Osteoblast (primary cell): ENCODE results near the gene SPP2. TPM values are rescaled to one million over a fixed set of nuclear protein-coding genes. Genes with fewer than 3 reads are reported as not detected.

ENCODE experiments used
- DNase-seq: peaks from one replicate; pipeline ENCODE4 v3.0.0; 2011; ENCODE audit warnings: low spot score, mixed read lengths; ENCODE audit not compliant: insufficient read length; ENCODE audit errors: missing footprints
- H2AFZ ChIP-seq: 2 replicates; pipeline ENCODE4 v1.6.0; 2011; ENCODE audit warnings: mild to moderate bottlenecking, low read length
- H3K27ac ChIP-seq: 2 replicates; pipeline ENCODE4 v1.5.1; 2011; ENCODE audit warnings: mild to moderate bottlenecking, low read depth, low read length, moderate library complexity
- H3K27me3 ChIP-seq: 2 replicates; pipeline ENCODE4 v1.6.0; 2012; ENCODE audit warnings: mild to moderate bottlenecking, control low read depth, inconsistent platforms, low read length, moderate library complexity; ENCODE audit not compliant: insufficient read depth
- H3K36me3 ChIP-seq: 2 replicates; pipeline ENCODE4 v1.5.1; 2011; ENCODE audit warnings: mild to moderate bottlenecking, low read length, control low read depth, moderate library complexity; ENCODE audit not compliant: insufficient read depth
- H3K4me1 ChIP-seq: 2 replicates; pipeline ENCODE4 v1.5.1; 2011; ENCODE audit warnings: mild to moderate bottlenecking, low read length, control low read depth, moderate library complexity; ENCODE audit not compliant: insufficient read depth
- H3K4me2 ChIP-seq: 2 replicates; pipeline ENCODE4 v1.6.0; 2011; ENCODE audit warnings: mild to moderate bottlenecking, low read length; ENCODE audit not compliant: insufficient read depth
- H3K4me3 ChIP-seq: fragments of 200-600 bp; sonication (generic); 3 replicates; pipeline ENCODE4 v1.5.1; 2012; ENCODE audit warnings: mild to moderate bottlenecking, low read length, inconsistent platforms; ENCODE audit not compliant: insufficient read depth
- H3K79me2 ChIP-seq: 2 replicates; pipeline ENCODE4 v1.6.0; 2012; ENCODE audit warnings: mild to moderate bottlenecking, low read length, control low read depth, inconsistent platforms; ENCODE audit not compliant: insufficient read depth
- H3K9me3 ChIP-seq: 2 replicates; pipeline ENCODE4 v1.5.1; 2011; ENCODE audit warnings: low read depth, low read length, control low read depth
- H4K20me1 ChIP-seq: 2 replicates; pipeline ENCODE4 v1.6.0; 2012; ENCODE audit warnings: mild to moderate bottlenecking, low read length, control low read depth; ENCODE audit not compliant: insufficient read depth
- total RNA-seq: library from RNA; depleted of rRNA; stranded (reverse); fragments of >200 nt; gene quantifications from 2 replicates; pipeline ENCODE4 v1.2.3, GENCODE V29; 2012
- TF ChIP-seq, protein P1 (sequence below): IDR thresholded peaks from 2 replicates; pipeline ENCODE4 v1.5.1; 2011; ENCODE audit warnings: mild to moderate bottlenecking, low read depth, low read length, moderate library complexity; ENCODE audit errors: extremely low read depth

SPP2 gene
- total RNA-seq, 1 donor, result not detected

DNA sequence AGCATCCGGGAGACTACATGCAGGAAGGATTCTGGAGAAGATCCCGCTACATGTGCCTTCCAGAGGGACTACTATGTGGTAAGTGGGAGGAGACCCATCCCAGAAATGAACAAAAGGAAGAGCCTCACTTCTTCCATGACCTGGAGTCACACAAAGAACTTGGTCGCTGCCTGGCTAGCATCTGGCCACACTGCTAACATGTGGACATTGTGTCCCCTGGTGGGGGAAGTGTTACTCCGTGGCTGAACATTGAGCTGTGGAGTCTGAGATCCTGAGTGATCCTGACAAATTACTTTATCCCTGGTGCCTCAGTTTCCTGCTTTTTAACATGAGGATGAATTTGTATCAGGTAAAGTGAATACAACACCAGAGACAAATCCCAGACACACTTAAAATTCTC, 8.4 kb downstream of the SPP2 start:
- no peaks in the 10 kb centered on the region for H3K36me3 ChIP-seq
- no peak overlapping the region for H3K27ac ChIP-seq
- H3K4me3 ChIP-seq, result no peak overlapping the region
- no peak overlapping the region for H3K4me2 ChIP-seq
- H3K27me3 ChIP-seq, result peaks cover 12% of the 10 kb centered on the region
- no peaks in the 10 kb centered on the region for H3K9me3 ChIP-seq
- H3K4me1 ChIP-seq, result no peaks in the 10 kb centered on the region
- no peak for DNase-seq
- no peaks in the 10 kb centered on the region for H4K20me1 ChIP-seq
- TF ChIP-seq, protein P1, sequence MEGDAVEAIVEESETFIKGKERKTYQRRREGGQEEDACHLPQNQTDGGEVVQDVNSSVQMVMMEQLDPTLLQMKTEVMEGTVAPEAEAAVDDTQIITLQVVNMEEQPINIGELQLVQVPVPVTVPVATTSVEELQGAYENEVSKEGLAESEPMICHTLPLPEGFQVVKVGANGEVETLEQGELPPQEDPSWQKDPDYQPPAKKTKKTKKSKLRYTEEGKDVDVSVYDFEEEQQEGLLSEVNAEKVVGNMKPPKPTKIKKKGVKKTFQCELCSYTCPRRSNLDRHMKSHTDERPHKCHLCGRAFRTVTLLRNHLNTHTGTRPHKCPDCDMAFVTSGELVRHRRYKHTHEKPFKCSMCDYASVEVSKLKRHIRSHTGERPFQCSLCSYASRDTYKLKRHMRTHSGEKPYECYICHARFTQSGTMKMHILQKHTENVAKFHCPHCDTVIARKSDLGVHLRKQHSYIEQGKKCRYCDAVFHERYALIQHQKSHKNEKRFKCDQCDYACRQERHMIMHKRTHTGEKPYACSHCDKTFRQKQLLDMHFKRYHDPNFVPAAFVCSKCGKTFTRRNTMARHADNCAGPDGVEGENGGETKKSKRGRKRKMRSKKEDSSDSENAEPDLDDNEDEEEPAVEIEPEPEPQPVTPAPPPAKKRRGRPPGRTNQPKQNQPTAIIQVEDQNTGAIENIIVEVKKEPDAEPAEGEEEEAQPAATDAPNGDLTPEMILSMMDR, result no peak
- H3K79me2 ChIP-seq, result no peaks in the 10 kb centered on the region
- no peak overlapping the region for H2AFZ ChIP-seq

DNA sequence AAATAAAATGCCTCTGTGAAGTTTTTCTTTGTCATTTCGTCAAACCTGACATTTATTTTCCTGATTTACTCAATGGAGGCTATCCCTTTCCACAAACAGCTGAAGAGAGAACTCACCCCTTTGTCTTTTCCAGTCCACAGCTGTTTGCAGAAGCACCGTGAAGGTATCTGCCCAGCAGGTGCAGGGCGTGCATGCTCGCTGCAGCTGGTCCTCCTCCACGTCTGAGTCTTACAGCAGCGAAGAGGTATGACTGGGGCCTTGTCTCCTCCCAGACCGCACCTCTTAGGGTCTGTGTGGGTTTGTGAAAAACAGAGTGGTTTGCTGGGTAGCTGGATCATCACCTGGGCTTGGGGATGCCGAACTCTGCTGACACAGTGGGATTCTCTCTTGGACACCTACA, 9.7 kb downstream of the SPP2 start:
- H4K20me1 ChIP-seq, result no peaks in the 10 kb centered on the region

DNA sequence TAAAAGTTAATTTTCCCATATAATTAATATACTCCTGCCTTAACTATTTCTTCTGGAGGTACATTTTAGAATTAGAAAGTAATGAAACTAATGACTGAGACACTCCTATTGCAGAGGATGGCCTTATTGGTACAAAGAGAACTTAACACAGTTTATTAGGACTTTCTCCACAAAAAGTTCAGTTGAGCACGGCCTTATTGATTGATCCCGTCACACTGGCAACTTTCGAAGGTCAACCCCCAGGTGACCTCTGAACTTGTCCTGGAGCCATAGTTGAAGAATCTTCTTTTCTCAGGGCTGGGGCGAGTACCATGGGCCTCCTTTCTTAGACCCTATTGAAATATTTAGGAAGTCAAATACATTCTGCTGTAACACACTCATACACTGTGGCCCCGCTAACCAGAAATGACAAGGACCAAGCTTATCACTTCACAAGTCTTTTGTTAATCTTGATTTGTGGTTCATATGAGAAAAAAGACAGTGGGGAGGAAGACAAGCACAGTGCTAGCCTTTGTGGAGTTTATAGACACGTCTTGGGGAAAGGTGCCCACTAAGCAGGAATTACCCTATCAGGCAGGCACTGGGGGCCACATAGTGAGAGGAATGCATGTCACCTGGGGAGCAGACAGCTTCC, 11.2 kb downstream of the SPP2 start:
- Histone ChIP-seq H3K36me3 (no peaks in the 10 kb centered on the region), H3K4me1 (no peaks in the 10 kb centered on the region), H3K27me3 (peaks cover 24% of the 10 kb centered on the region), H3K4me2 (no peak overlapping the region), H3K27ac (no peak overlapping the region), H3K4me3 (no peak overlapping the region), H2AFZ (no peak overlapping the region), H3K79me2 (no peaks in the 10 kb centered on the region), H3K9me3 (no peaks in the 10 kb centered on the region), H4K20me1 (no peaks in the 10 kb centered on the region)
- DNase-seq, result no peak
- TF ChIP-seq, protein P1, result no peak

More for the DNA sequence above, 9.7 kb downstream of the SPP2 start:
- peaks cover 19% of the 10 kb centered on the region for H3K27me3 ChIP-seq
- TF ChIP-seq, protein P1, result no peak
- no peak overlapping the region for H3K27ac ChIP-seq
- no peaks in the 10 kb centered on the region for H3K79me2 ChIP-seq
- H3K36me3 ChIP-seq, result no peaks in the 10 kb centered on the region
- H2AFZ ChIP-seq, result no peak overlapping the region
- no peaks in the 10 kb centered on the region for H3K4me1 ChIP-seq
- H3K9me3 ChIP-seq, result no peaks in the 10 kb centered on the region
- no peak overlapping the region for H3K4me2 ChIP-seq
- no peak overlapping the region for H3K4me3 ChIP-seq
- no peak for DNase-seq

DNA sequence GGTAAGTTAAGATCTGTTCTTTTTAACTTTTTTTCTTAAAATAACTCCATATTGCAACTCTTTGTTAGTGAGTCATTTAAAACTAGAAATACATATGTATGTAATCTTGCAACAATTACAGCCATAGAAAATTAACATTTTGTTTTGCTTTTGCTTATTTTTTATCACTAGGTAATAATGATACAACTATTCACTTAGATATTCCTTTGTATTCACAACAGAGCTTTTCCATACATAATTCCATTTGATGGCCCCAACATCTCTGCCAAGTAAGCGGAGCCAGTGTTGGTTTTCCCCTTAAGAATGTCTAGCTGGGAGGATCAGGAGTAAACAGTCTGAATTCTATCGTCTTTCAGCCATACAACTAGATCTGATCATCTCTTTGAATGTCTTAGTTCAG, 16.1 kb downstream of the SPP2 start:
- Histone ChIP-seq H2AFZ (no peak overlapping the region), H3K9me3 (no peaks in the 10 kb centered on the region), H3K27me3 (peaks cover 13% of the 10 kb centered on the region), H3K79me2 (no peaks in the 10 kb centered on the region), H4K20me1 (no peaks in the 10 kb centered on the region), H3K36me3 (no peaks in the 10 kb centered on the region), H3K4me3 (no peak overlapping the region), H3K4me1 (no peaks in the 10 kb centered on the region), H3K27ac (no peak overlapping the region), H3K4me2 (no peak overlapping the region)
- TF ChIP-seq, protein P1, result no peak
- no peak for DNase-seq
